Mesothelial cell of epicardium (in vitro differentiated cells): ENCODE measurements around the gene CNP. TPM values are rescaled to one million over a fixed set of nuclear protein-coding genes. Genes with fewer than 3 reads are reported as not detected.

Source experiments
- DNase-seq, 2 experiments: peaks; one replicate each; pipeline ENCODE4 v3.0.0; 2021; ENCODE audit warnings: low spot score in 2 of 2; ENCODE audit not compliant: unreplicated experiment in 2 of 2
- H3K27ac Mint-ChIP-seq: 2 replicates; pipeline ENCODE4 v1.8.0; 2021; ENCODE audit warnings: mixed read lengths
- H3K27me3 Mint-ChIP-seq: 2 replicates; pipeline ENCODE4 v1.8.0; 2021; ENCODE audit warnings: low read depth, mixed read lengths
- H3K36me3 Mint-ChIP-seq: 2 replicates; pipeline ENCODE4 v1.8.0; 2021; ENCODE audit warnings: mixed read lengths
- H3K4me1 Mint-ChIP-seq: 2 replicates; pipeline ENCODE4 v1.8.0; 2021; ENCODE audit warnings: mixed read lengths
- H3K4me3 Mint-ChIP-seq: 2 replicates; pipeline ENCODE4 v1.8.0; 2021; ENCODE audit warnings: mild to moderate bottlenecking, moderate library complexity, mixed read lengths
- H3K9me3 Mint-ChIP-seq: 2 replicates; pipeline ENCODE4 v1.8.0; 2021; ENCODE audit warnings: mixed read lengths
- total RNA-seq: library from RNA; stranded (reverse); gene quantifications from 3 replicates; pipeline ENCODE4 v1.2.1, GENCODE V29; 2021
- TF ChIP-seq, protein P1 (sequence below): fragments of 200-600 bp; sonication (generic); IDR thresholded peaks from one replicate; pipeline ENCODE4 v1.5.0; 2021; ENCODE audit warnings: antibody characterized with exemption; ENCODE audit not compliant: unreplicated experiment

The CNP gene
- total RNA-seq, 1 donor from 2014 or later: 67.6 TPM

DNA sequence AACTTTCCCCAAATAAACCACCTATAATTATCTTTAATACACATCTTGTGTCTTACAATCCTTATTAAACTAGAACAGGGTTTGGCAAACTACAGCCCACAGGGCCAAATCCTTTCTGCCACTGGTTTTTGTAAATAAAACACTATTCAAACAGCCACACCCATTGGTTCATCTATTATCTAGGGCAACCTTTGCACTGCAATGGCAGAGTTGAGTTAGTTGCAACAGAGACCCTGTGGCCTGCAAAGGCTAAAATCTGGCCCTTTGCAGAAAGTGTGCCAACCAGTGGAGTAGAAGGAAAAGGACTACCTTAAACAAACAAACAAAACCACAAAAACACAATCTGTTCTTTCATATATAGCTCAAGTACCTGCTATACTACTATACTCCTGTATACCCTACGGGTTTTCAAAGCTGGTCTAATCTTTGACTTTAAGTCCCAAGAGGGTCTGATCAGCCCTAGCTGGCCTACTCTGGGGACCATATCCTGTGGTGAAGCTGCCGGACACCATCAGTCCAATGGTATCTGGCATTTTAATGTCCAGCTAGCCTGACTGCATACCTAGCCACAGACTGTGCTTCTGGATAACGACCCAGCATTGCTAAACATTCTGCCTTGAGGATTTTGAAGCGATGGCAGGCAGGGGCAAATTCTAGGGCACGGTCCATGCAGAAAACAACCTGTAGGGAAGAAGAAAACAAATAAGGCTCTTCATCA, 23.3 kb downstream of the CNP start:
- H3K36me3 Mint-ChIP-seq: peaks cover 44% of the 10 kb centered on the region
- no peak overlapping the region for H3K27ac Mint-ChIP-seq
- H3K4me1 Mint-ChIP-seq: no peaks in the 10 kb centered on the region
- no peak for DNase-seq
- no peaks in the 10 kb centered on the region for H3K27me3 Mint-ChIP-seq
- no peaks in the 10 kb centered on the region for H3K9me3 Mint-ChIP-seq
- TF ChIP-seq, protein P1, sequence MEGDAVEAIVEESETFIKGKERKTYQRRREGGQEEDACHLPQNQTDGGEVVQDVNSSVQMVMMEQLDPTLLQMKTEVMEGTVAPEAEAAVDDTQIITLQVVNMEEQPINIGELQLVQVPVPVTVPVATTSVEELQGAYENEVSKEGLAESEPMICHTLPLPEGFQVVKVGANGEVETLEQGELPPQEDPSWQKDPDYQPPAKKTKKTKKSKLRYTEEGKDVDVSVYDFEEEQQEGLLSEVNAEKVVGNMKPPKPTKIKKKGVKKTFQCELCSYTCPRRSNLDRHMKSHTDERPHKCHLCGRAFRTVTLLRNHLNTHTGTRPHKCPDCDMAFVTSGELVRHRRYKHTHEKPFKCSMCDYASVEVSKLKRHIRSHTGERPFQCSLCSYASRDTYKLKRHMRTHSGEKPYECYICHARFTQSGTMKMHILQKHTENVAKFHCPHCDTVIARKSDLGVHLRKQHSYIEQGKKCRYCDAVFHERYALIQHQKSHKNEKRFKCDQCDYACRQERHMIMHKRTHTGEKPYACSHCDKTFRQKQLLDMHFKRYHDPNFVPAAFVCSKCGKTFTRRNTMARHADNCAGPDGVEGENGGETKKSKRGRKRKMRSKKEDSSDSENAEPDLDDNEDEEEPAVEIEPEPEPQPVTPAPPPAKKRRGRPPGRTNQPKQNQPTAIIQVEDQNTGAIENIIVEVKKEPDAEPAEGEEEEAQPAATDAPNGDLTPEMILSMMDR: no peak
- no peak overlapping the region for H3K4me3 Mint-ChIP-seq

DNA sequence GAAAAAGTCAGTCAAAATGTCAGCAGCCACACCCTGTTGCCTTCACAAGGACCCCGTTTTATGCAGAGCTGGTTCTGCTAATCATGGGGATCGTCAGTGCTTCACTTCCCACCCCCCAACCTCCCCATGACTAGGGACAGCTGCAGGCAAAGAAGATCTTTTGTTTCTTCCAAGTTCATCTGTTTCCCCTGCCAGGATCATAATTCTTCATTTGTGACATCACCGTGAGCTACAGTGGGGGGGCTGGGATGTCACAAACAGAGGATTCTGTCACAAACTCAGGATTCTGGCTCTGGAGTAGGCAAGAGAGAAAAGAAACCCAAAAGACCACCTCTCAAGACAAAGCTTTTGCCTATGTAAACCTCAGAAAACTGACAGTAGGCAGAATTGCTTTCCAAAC, 26.0 kb downstream of the CNP start:
- Mint-ChIP-seq H3K36me3 (peaks cover 52% of the 10 kb centered on the region), H3K27ac (no peak overlapping the region)

DNA sequence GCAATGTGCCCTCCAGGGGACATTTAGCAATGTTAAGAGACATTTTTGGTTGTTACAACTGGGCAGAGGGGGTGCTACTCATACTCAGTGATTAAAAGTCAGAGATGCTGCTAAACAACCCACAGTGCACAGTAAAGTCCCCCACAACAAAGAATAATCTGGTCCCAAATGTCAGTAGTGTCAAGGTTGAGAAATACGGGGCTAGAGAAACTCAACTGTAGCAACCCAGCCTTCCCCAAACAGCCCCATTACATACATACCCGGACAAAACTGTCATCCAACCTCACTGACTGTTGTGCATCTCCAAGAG, 30.2 kb downstream of the CNP start:
- no peaks in the 10 kb centered on the region for H3K27me3 Mint-ChIP-seq
- no peaks in the 10 kb centered on the region for H3K9me3 Mint-ChIP-seq

More for the DNA sequence above, 26.0 kb downstream of the CNP start:
- Mint-ChIP-seq H3K27me3 (no peaks in the 10 kb centered on the region), H3K9me3 (no peaks in the 10 kb centered on the region), H3K4me1 (no peaks in the 10 kb centered on the region), H3K4me3 (no peak overlapping the region)
- TF ChIP-seq, protein P1: no peak
- no peak for DNase-seq

DNA sequence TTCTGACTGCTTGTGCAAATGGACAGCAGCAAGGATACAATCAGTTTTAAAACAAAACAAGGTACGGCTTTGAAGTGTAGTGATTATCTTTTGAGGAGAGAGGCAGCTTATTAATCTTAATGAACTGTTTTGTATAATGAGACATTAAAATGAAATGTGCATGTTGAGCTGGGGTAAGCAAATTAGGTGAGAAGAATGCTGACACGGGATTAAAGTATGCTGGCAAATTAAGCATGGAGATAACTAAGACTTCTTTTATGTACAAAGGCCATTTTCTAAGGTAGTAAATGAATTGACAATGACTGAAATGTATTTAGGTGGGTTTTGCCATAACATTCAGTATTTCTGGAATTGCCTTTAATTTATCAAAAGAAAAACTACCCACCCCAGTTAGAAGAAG, 31.9 kb downstream of the CNP start:
- H3K27me3 Mint-ChIP-seq: no peaks in the 10 kb centered on the region
- no peak overlapping the region for H3K4me3 Mint-ChIP-seq
- no peak for DNase-seq
- TF ChIP-seq, protein P1: no peak
- no peaks in the 10 kb centered on the region for H3K4me1 Mint-ChIP-seq
- H3K9me3 Mint-ChIP-seq: no peaks in the 10 kb centered on the region
- peaks cover 44% of the 10 kb centered on the region for H3K36me3 Mint-ChIP-seq
- no peak overlapping the region for H3K27ac Mint-ChIP-seq

More for the DNA sequence above, 30.2 kb downstream of the CNP start:
- DNase-seq: no peak
- Mint-ChIP-seq H3K4me1 (no peaks in the 10 kb centered on the region), H3K36me3 (peaks cover 49% of the 10 kb centered on the region), H3K27ac (no peak overlapping the region), H3K4me3 (no peak overlapping the region)
- TF ChIP-seq, protein P1: no peak

DNA sequence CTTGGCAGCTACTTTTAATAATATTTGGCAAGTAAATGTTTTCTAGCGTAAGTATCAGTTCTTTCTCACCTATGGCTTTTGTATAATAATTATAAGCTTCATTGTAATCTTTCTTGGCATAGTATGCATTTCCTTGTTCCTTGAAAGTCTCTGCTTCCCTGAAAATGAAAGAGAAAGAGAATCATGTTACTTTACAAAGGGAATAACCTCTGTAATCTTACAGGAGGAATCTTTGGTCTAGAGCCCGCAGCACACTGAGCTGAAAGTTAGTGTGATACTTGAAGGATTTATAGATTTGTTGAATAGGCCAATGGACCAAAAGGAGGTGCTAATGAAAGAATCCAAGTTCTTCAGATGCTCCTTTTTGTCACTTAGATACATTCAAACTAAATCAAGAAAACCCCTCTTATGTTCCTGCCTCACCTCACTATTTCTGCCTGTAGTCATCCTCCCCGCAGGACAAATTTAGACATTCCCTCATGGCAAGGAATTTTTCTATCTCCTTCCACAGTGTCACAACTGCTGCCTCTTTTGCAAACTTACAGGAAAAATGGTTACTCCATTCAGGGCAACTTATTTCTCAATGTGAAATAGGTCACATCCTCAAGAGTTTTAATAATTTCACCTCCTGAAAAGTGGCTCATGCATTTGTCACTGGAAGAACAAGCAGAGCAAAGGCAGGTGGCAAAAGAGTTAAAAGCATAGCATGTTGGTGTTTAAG, 34.0 kb downstream of the CNP start:
- Mint-ChIP-seq H3K27me3 (no peaks in the 10 kb centered on the region), H3K9me3 (no peaks in the 10 kb centered on the region), H3K27ac (no peak overlapping the region), H3K4me3 (no peak overlapping the region), H3K4me1 (no peaks in the 10 kb centered on the region), H3K36me3 (peaks cover 37% of the 10 kb centered on the region)
- TF ChIP-seq, protein P1: no peak
- DNase-seq: no peak
